Epithelial cell of esophagus (primary cell): ENCODE results near the gene SMG6.

Experiments used
- DNase-seq: peaks from one replicate; pipeline ENCODE4 v3.0.0; 2010; ENCODE audit warnings: low read depth
- H3K4me3 ChIP-seq: 2 replicates; pipeline ENCODE4 v1.5.1; 2011; ENCODE audit warnings: mild to moderate bottlenecking, low read length, control low read depth
- TF ChIP-seq, protein P1 (sequence below): IDR thresholded peaks from 2 replicates; pipeline ENCODE4 v1.5.1; 2011; ENCODE audit warnings: low read depth, mild to moderate bottlenecking, low read length, control low read depth, inconsistent platforms; ENCODE audit not compliant: insufficient read depth; ENCODE audit errors: missing control alignments

Gene SMG6

GRCh38 chr17:2235265-2235664 lies 68.3 kb downstream of the SMG6 start:
- no peak for DNase-seq
- no peak overlapping the region for H3K4me3 ChIP-seq
- TF ChIP-seq, protein P1, sequence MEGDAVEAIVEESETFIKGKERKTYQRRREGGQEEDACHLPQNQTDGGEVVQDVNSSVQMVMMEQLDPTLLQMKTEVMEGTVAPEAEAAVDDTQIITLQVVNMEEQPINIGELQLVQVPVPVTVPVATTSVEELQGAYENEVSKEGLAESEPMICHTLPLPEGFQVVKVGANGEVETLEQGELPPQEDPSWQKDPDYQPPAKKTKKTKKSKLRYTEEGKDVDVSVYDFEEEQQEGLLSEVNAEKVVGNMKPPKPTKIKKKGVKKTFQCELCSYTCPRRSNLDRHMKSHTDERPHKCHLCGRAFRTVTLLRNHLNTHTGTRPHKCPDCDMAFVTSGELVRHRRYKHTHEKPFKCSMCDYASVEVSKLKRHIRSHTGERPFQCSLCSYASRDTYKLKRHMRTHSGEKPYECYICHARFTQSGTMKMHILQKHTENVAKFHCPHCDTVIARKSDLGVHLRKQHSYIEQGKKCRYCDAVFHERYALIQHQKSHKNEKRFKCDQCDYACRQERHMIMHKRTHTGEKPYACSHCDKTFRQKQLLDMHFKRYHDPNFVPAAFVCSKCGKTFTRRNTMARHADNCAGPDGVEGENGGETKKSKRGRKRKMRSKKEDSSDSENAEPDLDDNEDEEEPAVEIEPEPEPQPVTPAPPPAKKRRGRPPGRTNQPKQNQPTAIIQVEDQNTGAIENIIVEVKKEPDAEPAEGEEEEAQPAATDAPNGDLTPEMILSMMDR: no peak

- H3K4me3 ChIP-seq: no peak overlapping the region
- DNase-seq: no peak
- TF ChIP-seq, protein P1: no peak
Measured at GRCh38 chr17:2233441-2233947, 70.1 kb downstream of the SMG6 start.

- H3K4me3 ChIP-seq: no peak overlapping the region
- TF ChIP-seq, protein P1: no peak
- no peak for DNase-seq
Measured at GRCh38 chr17:2232244-2232638, 71.3 kb downstream of the SMG6 start.

DNA sequence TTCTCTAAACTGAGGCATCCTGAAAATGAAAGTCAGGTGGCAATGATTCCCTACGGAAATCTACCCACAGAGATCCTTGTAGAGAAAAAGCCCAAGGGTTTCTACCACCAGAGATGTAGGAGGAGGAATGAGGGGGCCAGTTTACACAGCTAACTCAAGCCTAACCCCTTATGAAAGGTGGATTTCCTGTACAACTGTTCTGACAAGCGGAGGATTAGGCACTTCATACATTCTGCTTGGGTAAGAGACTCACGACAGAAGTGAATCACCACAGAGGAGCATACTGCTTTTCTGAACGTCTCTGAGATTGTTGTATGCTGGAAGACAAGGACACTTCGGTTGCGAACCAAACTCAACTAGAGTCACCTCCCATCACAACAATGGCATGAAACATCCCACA lies 72.7 kb downstream of the SMG6 start:
- no peak overlapping the region for H3K4me3 ChIP-seq
- TF ChIP-seq, protein P1: no peak
- DNase-seq: peak; percentile 81

- H3K4me3 ChIP-seq: no peak overlapping the region
- TF ChIP-seq, protein P1: no peak
- peak; percentile 85 for DNase-seq
Measured at GRCh38 chr17:2227025-2227699, 76.4 kb downstream of the SMG6 start.

DNA sequence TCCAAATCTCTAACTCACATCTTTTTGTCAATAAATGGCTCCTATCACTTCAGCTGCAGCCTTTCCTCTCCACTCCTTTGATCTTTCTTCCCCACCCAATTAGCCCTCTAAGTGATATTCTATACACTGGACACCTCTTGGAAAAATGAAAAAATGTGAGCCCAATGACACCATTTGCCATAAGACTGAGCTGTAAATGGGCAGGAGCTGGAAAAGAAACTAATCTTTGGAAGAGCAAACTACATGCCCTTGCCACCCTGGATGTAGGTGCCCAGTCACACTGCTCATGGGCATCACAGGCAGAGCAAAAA lies 80.0 kb downstream of the SMG6 start:
- no peak for DNase-seq
- H3K4me3 ChIP-seq: no peak overlapping the region
- TF ChIP-seq, protein P1: no peak

GRCh38 chr17:2222901-2223616 lies 80.5 kb downstream of the SMG6 start:
- TF ChIP-seq, protein P1: no peak
- DNase-seq: peak; percentile 72

More at GRCh38 chr17:2222901-2223616, 80.5 kb downstream of the SMG6 start:
- no peak overlapping the region for H3K4me3 ChIP-seq
